Left lung (tissue), 10 donors: ENCODE data around the gene DENND1A. TPM values are rescaled to one million over a fixed set of nuclear protein-coding genes. Genes with fewer than 3 reads are reported as not detected.
"Not testable (repeated sequence)": the region's sequence is repeated elsewhere in the genome, so short reads cannot be mapped to it uniquely, and the experiment has no call there.

Experiments used
- ATAC-seq: fragments of 200-7000 bp; cut with Tn5 transposase; one replicate; pipeline ENCODE4 v1.9.1; 2020; ENCODE audit warnings: moderate library complexity
- DNase-seq, 4 donors: peaks; one replicate each; pipeline ENCODE4 v3.0.0-alpha.2; 2013 to 2020
- H3K27ac ChIP-seq, 2 donors: fragments of 200-600 bp; sonication (generic) in 1 of 2; one replicate each; pipeline versions ENCODE4 v1.5.0 to v1.8.0; 2020 to 2021
- H3K27me3 ChIP-seq, 2 donors: fragments of 200-600 bp; sonication (generic) in 1 of 2; one replicate each; pipeline versions ENCODE4 v1.5.0 to v1.8.0; 2020 to 2021
- H3K36me3 ChIP-seq, 2 donors: fragments of 200-600 bp; sonication (generic) in 1 of 2; one replicate each; pipeline versions ENCODE4 v1.5.0 to v1.8.0; 2020 to 2021
- H3K4me1 ChIP-seq, 2 donors: fragments of 200-600 bp; one replicate each; pipeline ENCODE4 v1.8.0; 2021
- H3K4me3 ChIP-seq, 2 donors: fragments of 200-600 bp; sonication (generic) in 1 of 2; one replicate each; pipeline versions ENCODE4 v1.5.0 to v1.8.0; 2020 to 2021; ENCODE audit warnings: mild to moderate bottlenecking in 1 of 2
- H3K9me3 ChIP-seq, 2 donors: fragments of 200-600 bp; sonication (generic) in 1 of 2; one replicate each; pipeline versions ENCODE4 v1.5.0 to v1.8.0; 2020 to 2021
- CTCF ChIP-seq, 2 donors: fragments of 200-600 bp; sonication (generic) in 1 of 2; IDR thresholded peaks; one replicate each; pipeline versions ENCODE4 v1.5.0 to v1.8.0; 2021; ENCODE audit warnings: antibody characterized with exemption in 2 of 2
- intact Hi-C, 2 donors: fragments of 100-400 bp; cut with DNase I; formaldehyde crosslinking; loops; one replicate each; pipeline versions ENCODE4 v1.11.2 to v1.14.2; 2022
- polyA plus RNA-seq, 6 donors: library from polyadenylated mRNA; unstranded; fragments of 120-200 nt; gene quantifications; one replicate each; pipeline ENCODE4 v1.2.1, GENCODE V29; 2013; ENCODE audit not compliant: insufficient read length in 6 of 6
- total RNA-seq, 2 donors: library from RNA; stranded (reverse); fragmentation: NEBNext Ultra II Directional; extraction: Animal tissue kit (Norgen Biotek cat#: 25700); gene quantifications; one replicate each; pipeline ENCODE4 v1.2.1, GENCODE V29; 2021
- donor health status: DM: no; HTN: yes; CAD: no.
- donor health status: DM: no; HTN: no; CAD: no.

Gene DENND1A
- total and polyA plus RNA-seq, 8 donors: 8.3 to 23.2 (median 9.7) TPM

DNA sequence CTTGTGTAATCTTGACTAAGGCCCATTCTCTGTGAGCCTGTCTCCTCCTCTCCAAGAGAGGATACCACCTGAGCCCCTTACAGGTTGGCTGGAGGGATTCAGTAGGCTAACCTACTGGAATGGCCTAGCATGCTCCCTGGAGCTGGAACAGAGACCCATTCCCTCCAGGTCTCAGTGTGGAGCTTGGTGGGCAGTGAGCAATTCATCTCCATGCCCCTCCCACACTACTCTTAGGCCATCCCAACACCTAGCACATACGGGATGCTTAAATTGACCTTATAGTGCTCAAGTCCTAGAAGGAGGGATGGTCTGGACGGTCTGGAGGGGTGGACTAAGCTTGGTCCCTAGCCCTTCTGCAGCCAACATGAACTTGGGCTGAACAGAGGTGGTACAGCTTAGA is 498.3 kb downstream of the DENND1A start:
- intact Hi-C loops: no loop called here
- ATAC-seq (no peak), DNase-seq (no peak)
- TF ChIP-seq CTCF (IDR thresholded peaks at IDR 0.05): no peak
- Histone ChIP-seq H3K36me3 (peaks cover 0 to 61% of the 10 kb centered on the region in 2 donors), H3K9me3 (peaks cover 0 to 4% of the 10 kb centered on the region in 2 donors), H3K27ac (no peak overlapping the region), H3K27me3 (no peaks in the 10 kb centered on the region), H3K4me1 (no peaks in the 10 kb centered on the region), H3K4me3 (no peak overlapping the region)

- H3K27me3 ChIP-seq, H3K27ac ChIP-seq, ATAC-seq, H3K4me3 ChIP-seq, DNase-seq, H3K9me3 ChIP-seq, intact Hi-C loops, H3K4me1 ChIP-seq: not testable (repeated sequence)
- peaks cover 0 to 34% of the 10 kb centered on the region in 2 donors for H3K36me3 ChIP-seq
These were observed 501.5 kb downstream of the DENND1A start for GRCh38 chr9:123428450-123428849.

DNA sequence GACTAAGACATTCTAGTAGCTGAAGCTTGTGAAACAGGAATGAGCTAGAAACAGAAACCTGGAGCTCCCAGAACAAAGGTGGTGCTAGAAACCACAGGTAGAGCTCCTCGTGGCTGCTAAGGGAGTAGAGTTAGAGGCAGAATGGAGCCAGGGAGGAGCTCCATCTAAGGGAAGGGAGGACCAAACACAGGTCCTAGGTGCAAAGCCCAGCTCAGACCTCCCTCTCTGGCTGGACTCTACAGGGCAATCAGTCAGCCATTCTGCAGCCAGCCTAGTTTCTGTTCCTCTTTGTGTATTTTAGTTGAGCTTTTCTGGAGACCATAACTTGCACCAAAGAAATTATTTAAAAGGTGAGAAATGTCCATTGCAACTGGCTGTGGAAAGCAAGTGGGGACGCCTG is 503.5 kb downstream of the DENND1A start:
- Histone ChIP-seq H3K9me3 (peaks cover 0 to 4% of the 10 kb centered on the region in 2 donors), H3K27me3 (no peaks in the 10 kb centered on the region), H3K36me3 (peaks cover 0 to 31% of the 10 kb centered on the region in 2 donors), H3K4me3 (no peak overlapping the region), H3K27ac (no peak overlapping the region), H3K4me1 (no peaks in the 10 kb centered on the region)
- no peak for TF ChIP-seq CTCF (IDR thresholded peaks at IDR 0.05)
- no peak for ATAC-seq
- DNase-seq: no peak
- intact Hi-C loops: no loop called here

- no peak overlapping the region for H3K27ac ChIP-seq
- DNase-seq (no peak), ATAC-seq (no peak)
- H3K9me3 ChIP-seq: peaks cover 0 to 4% of the 10 kb centered on the region in 2 donors
- H3K36me3 ChIP-seq: peaks cover 0 to 26% of the 10 kb centered on the region in 2 donors
- intact Hi-C loops: no loop called here
- H3K4me3 ChIP-seq: no peak overlapping the region
- H3K27me3 ChIP-seq: no peaks in the 10 kb centered on the region
- no peaks in the 10 kb centered on the region for H3K4me1 ChIP-seq
- TF ChIP-seq CTCF (IDR thresholded peaks at IDR 0.05): no peak
These were observed 504.0 kb downstream of the DENND1A start for GRCh38 chr9:123425836-123426365.

DNA sequence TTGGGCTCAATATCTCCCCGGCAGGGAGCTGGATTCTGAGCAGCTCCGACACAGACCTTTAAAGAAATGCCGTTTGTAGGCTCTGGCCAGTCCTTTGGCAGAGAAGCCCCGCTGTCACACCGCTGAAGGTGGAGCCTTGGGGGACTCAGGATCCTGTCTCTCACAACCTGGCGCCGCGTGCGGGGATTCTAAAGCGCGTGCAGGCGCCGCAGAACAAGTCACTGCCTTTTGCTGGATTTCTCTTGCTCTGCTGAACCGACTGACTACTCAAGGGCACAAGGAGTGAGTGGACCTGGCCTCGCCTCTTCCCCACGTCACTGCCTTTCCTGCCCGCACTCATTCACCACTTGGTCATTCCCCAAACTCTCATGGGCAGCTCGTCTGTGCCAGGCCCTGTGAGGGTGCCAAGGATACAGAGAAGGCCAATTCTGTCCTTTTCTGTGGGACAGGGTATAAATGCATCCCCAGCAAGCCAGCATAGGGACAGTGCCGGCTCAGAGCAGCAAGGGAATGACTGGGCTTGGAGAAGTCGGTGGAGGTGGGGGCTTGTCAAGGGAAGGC is 504.6 kb downstream of the DENND1A start:
- DNase-seq (no peak), ATAC-seq (no peak)
- no peak overlapping the region for H3K27ac ChIP-seq
- no peak overlapping the region for H3K4me3 ChIP-seq
- intact Hi-C loops: no loop called here
- H3K9me3 ChIP-seq: peaks cover 0 to 4% of the 10 kb centered on the region in 2 donors
- H3K4me1 ChIP-seq: no peaks in the 10 kb centered on the region
- no peaks in the 10 kb centered on the region for H3K27me3 ChIP-seq
- H3K36me3 ChIP-seq: peaks cover 0 to 22% of the 10 kb centered on the region in 2 donors
- TF ChIP-seq CTCF (IDR thresholded peaks at IDR 0.05): no peak
